Stimulated activated naive CD8-positive, alpha-beta T cell treated with anti-CD3 and anti-CD28 coated beads, Interleukin-15, amount 100 ng/mL, for 72 hours (primary cell): ENCODE measurements around the gene XIRP2.

ENCODE experiments used
- ATAC-seq: fragments of 150-1000 bp; cut with Tn5 transposase; 2 replicates; pipeline ENCODE4 v1.10.0; 2021; ENCODE audit warnings: mild to moderate bottlenecking, moderate library complexity
- DNase-seq, 2 donors: peaks; one replicate each; pipeline ENCODE4 v3.0.0; 2021 to 2022
- H3K27ac Mint-ChIP-seq, 2 donors: one replicate each; pipeline ENCODE4 v1.8.0; 2022; ENCODE audit warnings: mild to moderate bottlenecking in 2 of 2, mixed read lengths in 2 of 2, moderate library complexity in 2 of 2
- H3K27me3 Mint-ChIP-seq: one replicate; pipeline ENCODE4 v1.8.0; 2022; ENCODE audit warnings: mixed read lengths
- H3K4me1 Mint-ChIP-seq: one replicate; pipeline ENCODE4 v1.8.0; 2022; ENCODE audit warnings: mild to moderate bottlenecking, mixed read lengths
- H3K4me3 Mint-ChIP-seq, 2 donors: one replicate each; pipeline ENCODE4 v1.8.0; 2022; ENCODE audit warnings: mild to moderate bottlenecking in 2 of 2, mixed read lengths in 2 of 2, moderate library complexity in 1 of 2
- H3K9me3 Mint-ChIP-seq, 2 donors: one replicate each; pipeline ENCODE4 v1.8.0; 2022; ENCODE audit warnings: mixed read lengths in 2 of 2

Gene XIRP2

GRCh38 chr2:167182403-167182802, 294.1 kb downstream of the XIRP2 start:
- DNase-seq = no peak
- Mint-ChIP-seq H3K4me3 (no peak overlapping the region), H3K9me3 (no peaks in the 10 kb centered on the region), H3K27me3 (no peaks in the 10 kb centered on the region), H3K27ac (no peak overlapping the region), H3K4me1 (no peaks in the 10 kb centered on the region)
- ATAC-seq = no peak

GRCh38 chr2:167183931-167184330, 295.7 kb downstream of the XIRP2 start:
- Mint-ChIP-seq H3K4me1 (no peaks in the 10 kb centered on the region), H3K27me3 (no peaks in the 10 kb centered on the region), H3K27ac (no peak overlapping the region), H3K9me3 (no peaks in the 10 kb centered on the region), H3K4me3 (no peak overlapping the region)
- no peak for DNase-seq
- ATAC-seq = no peak

GRCh38 chr2:167186465-167186864, 298.2 kb downstream of the XIRP2 start:
- Mint-ChIP-seq H3K9me3 (no peaks in the 10 kb centered on the region), H3K27me3 (no peaks in the 10 kb centered on the region)
- ATAC-seq = no peak

DNA sequence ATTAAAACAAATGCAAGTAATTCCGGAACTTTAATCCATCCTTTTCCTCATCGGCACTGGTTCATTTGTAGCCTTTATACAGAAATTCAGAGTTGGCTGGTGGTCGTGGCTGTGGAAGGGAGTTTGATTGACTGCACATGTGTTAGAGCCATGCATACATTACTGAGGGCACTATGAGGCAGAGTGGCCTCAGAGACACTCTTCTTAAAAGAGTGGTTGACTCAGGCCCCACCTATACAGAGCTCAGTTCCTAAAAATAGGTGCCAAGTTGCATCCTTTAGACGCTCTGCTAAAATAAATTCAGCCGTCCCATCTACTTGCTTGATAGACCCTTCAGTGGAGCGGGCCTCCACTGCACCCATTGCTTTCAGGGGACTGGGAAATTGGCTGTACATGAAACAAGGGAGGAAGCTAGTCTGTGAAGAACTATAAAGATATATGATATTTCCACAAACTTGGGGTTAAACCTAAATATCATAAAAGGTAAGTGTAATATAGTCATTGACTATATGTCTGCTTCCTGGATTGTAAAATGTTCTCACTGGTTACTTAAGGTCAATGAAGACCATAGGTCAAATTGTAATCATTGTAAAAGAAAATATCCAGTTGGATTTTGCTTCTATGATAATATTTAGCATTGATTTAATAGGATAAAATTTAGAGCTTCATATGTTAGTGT, 298.9 kb downstream of the XIRP2 start:
- Mint-ChIP-seq H3K27ac (no peak overlapping the region), H3K27me3 (no peaks in the 10 kb centered on the region), H3K4me3 (no peak overlapping the region), H3K4me1 (no peaks in the 10 kb centered on the region), H3K9me3 (no peaks in the 10 kb centered on the region)
- DNase-seq (no peak), ATAC-seq (no peak)

More at GRCh38 chr2:167186465-167186864, 298.2 kb downstream of the XIRP2 start:
- H3K4me3 Mint-ChIP-seq = no peak overlapping the region
- H3K4me1 Mint-ChIP-seq = no peaks in the 10 kb centered on the region
- no peak overlapping the region for H3K27ac Mint-ChIP-seq
- no peak for DNase-seq

GRCh38 chr2:167187978-167188967, 300.0 kb downstream of the XIRP2 start:
- DNase-seq (no peak), ATAC-seq (no peak)
- Mint-ChIP-seq H3K4me3 (no peak overlapping the region), H3K27me3 (no peaks in the 10 kb centered on the region), H3K9me3 (no peaks in the 10 kb centered on the region), H3K27ac (no peak overlapping the region), H3K4me1 (no peaks in the 10 kb centered on the region)

DNA sequence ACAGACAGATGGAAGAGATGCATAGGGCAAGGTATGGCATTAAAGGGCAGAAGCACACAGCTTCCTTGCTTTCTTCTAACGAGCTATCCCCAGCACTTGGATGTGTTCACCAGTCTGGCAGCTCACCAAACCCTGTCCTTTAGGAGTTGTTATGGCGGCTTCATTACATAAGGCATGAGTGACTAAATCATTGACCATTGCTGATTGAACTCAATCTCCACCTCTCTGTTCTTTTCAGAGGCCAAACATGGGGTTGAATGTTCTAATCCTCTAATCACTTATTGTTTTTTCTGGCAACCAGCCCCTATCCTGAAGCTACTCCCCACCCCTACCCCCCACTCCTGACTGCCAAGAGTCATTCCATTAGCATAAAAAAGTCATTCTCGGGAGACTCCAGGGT, 301.8 kb downstream of the XIRP2 start:
- ATAC-seq (no peak), DNase-seq (no peak)
- H3K4me1 Mint-ChIP-seq = no peaks in the 10 kb centered on the region
- H3K4me3 Mint-ChIP-seq = no peak overlapping the region
- H3K9me3 Mint-ChIP-seq = no peaks in the 10 kb centered on the region
- no peak overlapping the region for H3K27ac Mint-ChIP-seq
- no peaks in the 10 kb centered on the region for H3K27me3 Mint-ChIP-seq

DNA sequence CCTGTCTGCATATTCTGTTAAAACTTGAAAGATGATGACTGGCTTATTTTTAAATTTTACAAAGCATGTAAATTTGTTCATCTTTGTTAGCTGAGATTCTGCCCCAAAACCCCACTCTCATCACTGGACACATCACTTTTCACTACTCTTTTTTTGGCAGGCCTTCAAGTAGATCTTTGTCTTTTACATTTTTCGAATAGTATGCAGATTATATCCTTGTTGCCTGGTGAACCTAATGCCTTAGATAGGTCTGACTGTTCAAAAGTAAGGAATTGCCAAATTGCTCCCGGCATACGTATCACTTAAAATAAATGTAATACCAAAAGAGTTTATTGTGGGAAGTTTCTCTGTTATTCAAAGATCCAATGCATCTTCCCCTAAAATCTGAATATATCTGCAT, 303.3 kb downstream of the XIRP2 start:
- peaks cover 2% of the 10 kb centered on the region for H3K4me1 Mint-ChIP-seq
- ATAC-seq = no peak
- H3K9me3 Mint-ChIP-seq = no peaks in the 10 kb centered on the region
- no peak overlapping the region for H3K27ac Mint-ChIP-seq
- no peak for DNase-seq
- no peaks in the 10 kb centered on the region for H3K27me3 Mint-ChIP-seq
- no peak overlapping the region for H3K4me3 Mint-ChIP-seq

GRCh38 chr2:167192833-167193232, 304.6 kb downstream of the XIRP2 start:
- Mint-ChIP-seq H3K4me3 (no peak overlapping the region), H3K4me1 (peaks cover 5% of the 10 kb centered on the region), H3K27me3 (no peaks in the 10 kb centered on the region), H3K27ac (peak overlapping the region in 1 of 2 donors; percentile 72), H3K9me3 (no peaks in the 10 kb centered on the region)
- DNase-seq (no peak), ATAC-seq (no peak)

GRCh38 chr2:167196461-167197252, 308.4 kb downstream of the XIRP2 start:
- Mint-ChIP-seq H3K27me3 (no peaks in the 10 kb centered on the region), H3K27ac (no peak overlapping the region), H3K9me3 (no peaks in the 10 kb centered on the region), H3K4me1 (peaks cover 5% of the 10 kb centered on the region), H3K4me3 (no peak overlapping the region)
- no peak for ATAC-seq
- DNase-seq = no peak

GRCh38 chr2:167198009-167198408, 309.7 kb downstream of the XIRP2 start:
- Mint-ChIP-seq H3K27me3 (no peaks in the 10 kb centered on the region), H3K4me1 (peaks cover 5% of the 10 kb centered on the region), H3K9me3 (no peaks in the 10 kb centered on the region), H3K4me3 (no peak overlapping the region), H3K27ac (no peak overlapping the region)
- DNase-seq (no peak), ATAC-seq (no peak)

- Mint-ChIP-seq H3K9me3 (no peaks in the 10 kb centered on the region), H3K27ac (no peak overlapping the region), H3K27me3 (no peaks in the 10 kb centered on the region), H3K4me1 (peaks cover 5% of the 10 kb centered on the region), H3K4me3 (no peak overlapping the region)
- ATAC-seq = no peak
- no peak for DNase-seq
Measured at GRCh38 chr2:167198576-167198975, 310.3 kb downstream of the XIRP2 start.

DNA sequence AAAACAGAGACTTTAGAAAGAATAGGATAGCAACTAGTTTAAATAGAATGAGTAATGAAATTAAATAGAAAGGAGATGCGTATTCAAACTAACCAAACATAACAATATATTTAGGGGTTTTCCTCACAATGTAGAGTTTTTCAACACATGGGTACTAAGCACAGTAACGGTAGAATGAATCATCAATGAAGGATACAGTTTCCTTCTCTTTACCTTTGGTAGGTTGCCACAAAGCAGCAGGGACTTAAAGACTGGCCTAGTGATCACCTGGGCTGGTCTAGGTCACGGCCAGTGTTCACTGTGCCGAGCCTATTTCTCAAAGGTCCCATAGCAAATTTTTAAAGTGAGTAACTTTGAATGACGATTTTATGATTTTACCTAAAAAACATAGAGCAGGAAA, 311.7 kb downstream of the XIRP2 start:
- Mint-ChIP-seq H3K4me1 (peaks cover 5% of the 10 kb centered on the region), H3K27ac (peak overlapping the region in 1 of 2 donors; percentile 22), H3K4me3 (no peak overlapping the region), H3K27me3 (no peaks in the 10 kb centered on the region), H3K9me3 (no peaks in the 10 kb centered on the region)
- DNase-seq = no peak
- no peak for ATAC-seq

- no peaks in the 10 kb centered on the region for H3K9me3 Mint-ChIP-seq
- no peak for ATAC-seq
- no peaks in the 10 kb centered on the region for H3K27me3 Mint-ChIP-seq
- no peak for DNase-seq
- H3K4me1 Mint-ChIP-seq = no peaks in the 10 kb centered on the region
- no peak overlapping the region for H3K4me3 Mint-ChIP-seq
- H3K27ac Mint-ChIP-seq = no peak overlapping the region
Measured at GRCh38 chr2:167209784-167210183, 321.5 kb downstream of the XIRP2 start.

DNA sequence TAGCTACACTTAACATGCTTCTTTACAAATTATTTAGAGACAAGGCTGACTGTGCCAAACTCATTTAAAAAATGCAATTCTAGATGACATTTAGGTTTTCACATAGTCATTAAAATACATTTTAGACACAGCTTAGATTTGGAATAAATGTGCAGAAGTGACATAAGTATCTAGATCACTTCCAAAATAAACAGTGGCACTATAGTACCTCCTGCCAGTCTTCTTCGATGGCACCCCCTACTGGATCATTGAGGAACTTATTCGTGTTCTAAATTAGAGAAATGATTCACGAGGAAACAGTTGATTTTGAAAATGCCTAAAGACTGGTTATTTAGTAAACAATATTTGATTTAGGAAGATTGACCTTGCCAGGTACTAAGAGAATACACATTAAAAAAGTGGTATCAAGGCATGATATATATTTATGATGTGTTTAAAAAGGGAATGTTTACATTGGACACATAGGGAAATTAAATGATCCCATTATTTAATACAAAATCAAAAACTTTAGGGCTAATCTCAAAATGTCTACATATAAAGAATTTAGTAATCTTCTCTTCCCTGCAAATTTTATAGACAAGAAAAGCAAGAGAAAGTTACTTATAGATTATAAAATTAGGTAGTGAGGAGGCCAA, 323.9 kb downstream of the XIRP2 start:
- Mint-ChIP-seq H3K27me3 (no peaks in the 10 kb centered on the region), H3K4me3 (no peak overlapping the region), H3K9me3 (no peaks in the 10 kb centered on the region), H3K4me1 (no peaks in the 10 kb centered on the region), H3K27ac (no peak overlapping the region)
- peak; percentile 9 to 11 for DNase-seq
- ATAC-seq = no peak

- no peak for DNase-seq
- Mint-ChIP-seq H3K27me3 (no peaks in the 10 kb centered on the region), H3K4me1 (no peaks in the 10 kb centered on the region), H3K27ac (no peak overlapping the region), H3K4me3 (no peak overlapping the region), H3K9me3 (no peaks in the 10 kb centered on the region)
- no peak for ATAC-seq
Measured at GRCh38 chr2:167215595-167215994, 327.3 kb downstream of the XIRP2 start.
